ENCODE results near the gene HLCS. TPM values are rescaled to one million over a fixed set of nuclear protein-coding genes. Genes with fewer than 3 reads are reported as not detected.

Gene HLCS
- total RNA-seq, 1 donor from 2014 or later: 20.2 TPM

DNA sequence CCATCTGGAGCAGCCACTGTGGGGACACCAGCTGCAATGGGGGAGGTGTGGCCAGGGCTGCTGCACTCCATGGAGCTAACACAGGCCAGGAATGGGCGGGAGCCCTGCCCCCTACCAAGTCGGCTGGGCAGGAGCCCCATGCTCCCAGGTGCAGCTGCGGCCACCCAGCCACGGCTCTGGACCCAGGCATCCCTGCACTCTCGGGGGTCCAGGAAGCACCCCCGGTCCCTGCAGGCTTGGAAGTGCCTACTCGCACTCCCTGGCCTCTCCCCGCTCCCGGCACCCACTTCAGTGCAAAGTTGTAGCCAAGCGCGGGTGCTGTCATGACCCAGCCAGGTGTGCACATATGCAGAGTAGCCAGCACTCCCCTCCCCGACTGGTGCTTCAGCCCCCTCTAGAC is 91.8 kb downstream of the HLCS start:
- no peak for TF ChIP-seq CTCF (IDR thresholded peaks at IDR 0.05; ENCODE audit: unreplicated experiment)
- Mint-ChIP-seq H3K36me3 (peaks cover 21% of the 10 kb centered on the region), H3K4me3 (no peak overlapping the region), H3K9me3 (peaks cover 27% of the 10 kb centered on the region), H3K27me3 (ENCODE audit: low read depth) (no peaks in the 10 kb centered on the region), H3K4me1 (no peaks in the 10 kb centered on the region), H3K27ac (no peak overlapping the region)
- DNase-seq (ENCODE audit: low spot score in 2 of 2, unreplicated experiment in 2 of 2): no peak

- Mint-ChIP-seq H3K4me1 (no peaks in the 10 kb centered on the region), H3K4me3 (no peak overlapping the region)
- TF ChIP-seq CTCF (IDR thresholded peaks at IDR 0.05; ENCODE audit: unreplicated experiment): no peak
Observed at GRCh38 chr21:36873513-36873912, 93.0 kb downstream of the HLCS start.

GRCh38 chr21:36867291-36867905 is 99.1 kb downstream of the HLCS start:
- no peak overlapping the region for H3K27ac Mint-ChIP-seq
- no peaks in the 10 kb centered on the region for H3K27me3 Mint-ChIP-seq (ENCODE audit: low read depth)
- DNase-seq (ENCODE audit: low spot score in 2 of 2, unreplicated experiment in 2 of 2): no peak
- no peaks in the 10 kb centered on the region for H3K36me3 Mint-ChIP-seq
- H3K4me3 Mint-ChIP-seq: no peak overlapping the region
- no peaks in the 10 kb centered on the region for H3K9me3 Mint-ChIP-seq
- H3K4me1 Mint-ChIP-seq: peaks cover 2% of the 10 kb centered on the region
- no peak for TF ChIP-seq CTCF (IDR thresholded peaks at IDR 0.05; ENCODE audit: unreplicated experiment)

More at GRCh38 chr21:36873513-36873912, 93.0 kb downstream of the HLCS start:
- no peak for DNase-seq (ENCODE audit: low spot score in 2 of 2, unreplicated experiment in 2 of 2)
- H3K9me3 Mint-ChIP-seq: peaks cover 24% of the 10 kb centered on the region
- no peaks in the 10 kb centered on the region for H3K27me3 Mint-ChIP-seq (ENCODE audit: low read depth)
- peaks cover 19% of the 10 kb centered on the region for H3K36me3 Mint-ChIP-seq
- H3K27ac Mint-ChIP-seq: no peak overlapping the region

DNA sequence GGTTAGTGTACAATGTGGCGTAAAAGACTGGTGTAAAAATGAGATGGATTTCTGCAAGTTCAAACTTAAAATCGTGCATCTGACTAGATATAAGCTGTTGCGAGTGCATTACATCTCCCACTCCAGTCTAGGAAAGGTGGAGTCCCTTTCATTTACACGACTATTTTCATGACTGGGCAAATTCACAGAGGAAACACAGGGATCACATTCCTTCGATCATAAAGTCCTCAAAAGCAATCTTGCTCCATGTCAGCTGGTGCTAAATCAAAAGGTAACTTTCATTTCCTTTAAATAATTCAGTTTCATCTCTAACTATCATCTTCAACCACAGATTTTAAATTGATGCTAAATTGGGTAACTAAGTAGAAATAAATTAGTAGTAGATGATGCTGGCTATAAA is 100.0 kb downstream of the HLCS start:
- H3K27ac Mint-ChIP-seq: no peak overlapping the region
- peaks cover 2% of the 10 kb centered on the region for H3K36me3 Mint-ChIP-seq
- H3K9me3 Mint-ChIP-seq: no peaks in the 10 kb centered on the region
- peaks cover 2% of the 10 kb centered on the region for H3K4me1 Mint-ChIP-seq
- no peak for DNase-seq (ENCODE audit: low spot score in 2 of 2, unreplicated experiment in 2 of 2)
- no peaks in the 10 kb centered on the region for H3K27me3 Mint-ChIP-seq (ENCODE audit: low read depth)
- H3K4me3 Mint-ChIP-seq: no peak overlapping the region
- no peak for TF ChIP-seq CTCF (IDR thresholded peaks at IDR 0.05; ENCODE audit: unreplicated experiment)

GRCh38 chr21:36864974-36865373 is 101.5 kb downstream of the HLCS start:
- Mint-ChIP-seq H3K9me3 (no peaks in the 10 kb centered on the region), H3K4me1 (peaks cover 6% of the 10 kb centered on the region), H3K36me3 (peaks cover 2% of the 10 kb centered on the region)

More at GRCh38 chr21:36864974-36865373, 101.5 kb downstream of the HLCS start:
- H3K4me3 Mint-ChIP-seq: no peak overlapping the region
- TF ChIP-seq CTCF (IDR thresholded peaks at IDR 0.05; ENCODE audit: unreplicated experiment): no peak
- no peaks in the 10 kb centered on the region for H3K27me3 Mint-ChIP-seq (ENCODE audit: low read depth)
- no peak overlapping the region for H3K27ac Mint-ChIP-seq
- DNase-seq (ENCODE audit: low spot score in 2 of 2, unreplicated experiment in 2 of 2): no peak
